K562 (cell line): Measurements from ENCODE around the gene TMEM88. TPM values are rescaled to one million over a fixed set of nuclear protein-coding genes. Genes with fewer than 3 reads are reported as not detected.

Experiments used
- ATAC-seq: fragments of 200-7000 bp; cut with Tn5 transposase; 3 replicates; pipeline ENCODE4 v1.9.1; 2020; ENCODE audit warnings: moderate library complexity
- BruUV-seq: library from RNA; stranded (reverse); fragments of 400-500 nt; replicated peaks from 2 replicates; lab custom pipeline; 2021; lab: Mats Ljungman, UMichigan
- CTCF ChIA-PET: fragments of 300-600 bp; formaldehyde crosslinking; extraction: SDS; loops from one replicate; lab custom pipeline; 2021; ENCODE audit warnings: low intra/inter-chr PET ratio; lab: Yijun Ruan, JAX
- POLR2A ChIA-PET: fragments of 300-600, 350-650 bp; sonication (Branson Sonifier 250); formaldehyde crosslinking; extraction: SDS; loops from one replicate; lab custom pipeline; 2021; ENCODE audit warnings: antibody characterized with exemption, inconsistent platforms; lab: Yijun Ruan, JAX
- DNase-seq, 4 experiments: peaks; one replicate each; pipeline versions ENCODE4 v3.0.0 to v3.0.0-alpha.2; 2011 to 2018; ENCODE audit warnings: low spot score in 3 of 4, mixed read lengths in 3 of 4; ENCODE audit errors: extremely low read depth in 1 of 4
- FAIRE-seq: peaks from 2 replicates; lab custom pipeline; 2011; peaks lifted over from hg19 to GRCh38; lab: Jason Lieb, UNC
- H2AFZ ChIP-seq: 2 replicates; pipeline ENCODE4 v1.6.0; 2011; ENCODE audit warnings: low read depth, low read length, control low read depth, inconsistent platforms
- H3K27ac ChIP-seq: fragments of 200-600 bp; 3 replicates; pipeline ENCODE4 v1.8.0; 2011; ENCODE audit warnings: low read depth, mild to moderate bottlenecking, control low read depth, inconsistent platforms, low read length, moderate library complexity, mixed read lengths; ENCODE audit errors: extremely low read depth
- H3K27me3 ChIP-seq, 2 experiments: fragments of 300-600 bp in 1 of 2; 2 replicates in 1 of 2; 3 replicates in 1 of 2; pipeline versions ENCODE4 v1.6.0 to v1.8.0; 2011; ENCODE audit warnings: inconsistent platforms in 2 of 2, low read length in 2 of 2, mild to moderate bottlenecking in 1 of 2, mixed read lengths in 1 of 2, moderate library complexity in 1 of 2; ENCODE audit not compliant: control insufficient read depth in 2 of 2, insufficient read depth in 2 of 2
- H3K36me3 ChIP-seq: fragments of 300-600 bp; 3 replicates; pipeline ENCODE4 v1.8.0; 2011; ENCODE audit warnings: mild to moderate bottlenecking, low read length, inconsistent platforms; ENCODE audit not compliant: control insufficient read depth, insufficient read depth
- H3K4me1 ChIP-seq, 2 experiments: fragments of 200-600 bp in 1 of 2; replicated peaks in 1 of 2; 2 replicates in 1 of 2; 3 replicates in 1 of 2; pipeline versions ENCODE4 v1.5.1 to v1.8.0; 2011; ENCODE audit warnings: inconsistent platforms in 2 of 2, low read length in 2 of 2, mild to moderate bottlenecking in 1 of 2, mixed read lengths in 1 of 2, moderate library complexity in 1 of 2; ENCODE audit not compliant: control insufficient read depth in 2 of 2, insufficient read depth in 2 of 2
- H3K4me2 ChIP-seq: 2 replicates; pipeline ENCODE4 v1.6.1; 2011; ENCODE audit warnings: low read length, control low read depth, inconsistent platforms, mixed read lengths; ENCODE audit not compliant: insufficient read depth
- H3K4me3 ChIP-seq: fragments of 200-600 bp; sonication (generic), shearing (Covaris generic); 2 replicates; pipeline ENCODE4 v1.5.1; 2016; ENCODE audit warnings: control low read depth, inconsistent platforms
- H3K79me2 ChIP-seq: fragments of 200-600 bp; 3 replicates; pipeline ENCODE4 v1.8.0; 2011; ENCODE audit warnings: low read length, inconsistent platforms; ENCODE audit not compliant: control insufficient read depth, insufficient read depth
- H3K9ac ChIP-seq, 2 experiments: 2 replicates each; pipeline versions ENCODE4 v1.6.0 to v1.6.1; 2011; ENCODE audit warnings: low read depth in 2 of 2, low read length in 2 of 2, control low read depth in 1 of 2, inconsistent platforms in 1 of 2, mild to moderate bottlenecking in 1 of 2, mixed read lengths in 1 of 2; ENCODE audit not compliant: insufficient read depth in 1 of 2
- H3K9me1 ChIP-seq: one replicate; pipeline ENCODE4 v1.6.0; 2011; ENCODE audit warnings: inconsistent platforms, mild to moderate bottlenecking, low read length, moderate library complexity; ENCODE audit not compliant: control insufficient read depth, insufficient read depth
- H3K9me3 ChIP-seq: replicated peaks from 2 replicates; pipeline ENCODE4 v1.5.1; 2011; ENCODE audit warnings: low read depth, low read length, inconsistent platforms; ENCODE audit not compliant: control insufficient read depth, insufficient read depth
- H4K20me1 ChIP-seq: replicated peaks from 2 replicates; pipeline ENCODE4 v1.6.1; 2011; ENCODE audit warnings: low read length, inconsistent platforms, mixed read lengths; ENCODE audit not compliant: control insufficient read depth, insufficient read depth
- BACH1 ChIP-seq: fragments of 200-800 bp; sonication (Bioruptor generic); IDR thresholded peaks from 2 replicates; pipeline ENCODE4 v1.6.1; 2016; ENCODE audit warnings: missing genetic modification characterization, missing compliant biosample characterization
- C11orf30 ChIP-seq: fragments of 450-650 bp; IDR thresholded peaks from 2 replicates; pipeline ENCODE4 v1.6.1; 2016; ENCODE audit warnings: low read depth, mild to moderate bottlenecking
- HDAC1 ChIP-seq, 2 experiments: fragments of 450-650 bp; IDR thresholded peaks; 2 replicates each; pipeline ENCODE4 v1.6.1; 2016 to 2017; ENCODE audit warnings: inconsistent platforms in 1 of 2, mild to moderate bottlenecking in 1 of 2, moderate library complexity in 1 of 2
- HDAC3 ChIP-seq: fragments of 450-650 bp; IDR thresholded peaks from 2 replicates; pipeline ENCODE4 v1.6.1; 2018; ENCODE audit warnings: borderline replicate concordance, mild to moderate bottlenecking, moderate library complexity; ENCODE audit not compliant: partially characterized antibody
- IRF2 ChIP-seq: sonication (generic); formaldehyde crosslinking; IDR thresholded peaks from 2 replicates; pipeline ENCODE4 v1.8.1; 2022; ENCODE audit warnings: mild to moderate bottlenecking, missing genetic modification reagents
- JUNB ChIP-seq: fragments of 450-650 bp; formaldehyde crosslinking; conservative IDR thresholded peaks from 2 replicates; pipeline ENCODE4 v1.4.0; 2020; ENCODE audit warnings: mild to moderate bottlenecking
- MBD2 ChIP-seq: sonication (generic); IDR thresholded peaks from 2 replicates; pipeline ENCODE4 v1.6.1; 2016; ENCODE audit warnings: low read depth, borderline replicate concordance
- NELFE ChIP-seq: IDR thresholded peaks from 2 replicates; pipeline ENCODE4 v1.6.1; 2011; ENCODE audit warnings: mild to moderate bottlenecking; ENCODE audit not compliant: insufficient read depth, insufficient read length
- OTX1 ChIP-seq: fragments of 450-650 bp; formaldehyde crosslinking; IDR thresholded peaks from 2 replicates; pipeline ENCODE4 v1.4.0; 2022; ENCODE audit warnings: mild to moderate bottlenecking
- PHF20 ChIP-seq: fragments of 450-650 bp; IDR thresholded peaks from 2 replicates; pipeline ENCODE4 v1.6.1; 2018; ENCODE audit not compliant: partially characterized antibody
- SAP30 ChIP-seq: fragments of 200-600 bp; sonication (generic); IDR thresholded peaks from 2 replicates; pipeline ENCODE4 v1.6.1; 2012; ENCODE audit warnings: borderline replicate concordance, low read depth, mild to moderate bottlenecking, moderate library complexity, low read length, control low read depth, inconsistent platforms; ENCODE audit not compliant: insufficient read depth, poor library complexity, severe bottlenecking
- TEAD1 ChIP-seq, 2 experiments: fragments of 450-650 bp in 1 of 2; sonication (generic) in 1 of 2; formaldehyde crosslinking; IDR thresholded peaks; 2 replicates each; pipeline versions ENCODE4 v1.4.0 to v1.8.0; 2020 to 2022; ENCODE audit warnings: mild to moderate bottlenecking in 2 of 2, missing genetic modification reagents in 1 of 2
- THRAP3 ChIP-seq: fragments of 450-650 bp; IDR thresholded peaks from 2 replicates; pipeline ENCODE4 v1.6.1; 2016; ENCODE audit warnings: mild to moderate bottlenecking, inconsistent platforms, borderline replicate concordance
- ZNF134 ChIP-seq: fragments of 250-450 bp; sonication (Bioruptor Pico); conservative IDR thresholded peaks from 2 replicates; pipeline ENCODE4 v1.4.0; 2020
- ZNF644 ChIP-seq: fragments of 200-800 bp; sonication (Bioruptor generic); IDR thresholded peaks from 2 replicates; pipeline ENCODE4 v1.6.1; 2016; ENCODE audit warnings: low read depth, missing genetic modification characterization, missing compliant biosample characterization
- WGBS: fragments of 100-300 bp; shearing (Covaris generic); methylation state at CpG from one replicate; pipeline ENCODE4 v1.1.6; 2016; ENCODE audit warnings: low coverage, mixed read lengths; ENCODE audit not compliant: insufficient coverage; ENCODE audit errors: missing lambda C conversion rate; 5-methylcytosine and 5-hydroxymethylcytosine counted together
- in situ Hi-C: fragments of 300-500 bp; cut with MboI; formaldehyde crosslinking; loops from 4 replicates; pipeline ENCODE4 v1.15.0; 2018; ENCODE audit warnings: inconsistent platforms, mixed read lengths
- intact Hi-C: fragments of 100-400 bp; cut with micrococcal nuclease; formaldehyde crosslinking; loops from 2 replicates; pipeline ENCODE4 v1.14.2; 2022
- polyA plus RNA-seq, 8 experiments: library from polyadenylated mRNA; depleted of rRNA in 4 of 8; stranded (reverse) in 5 of 8; unstranded in 3 of 8; fragments of >200 nt; fragmentation: Nextera tagmentation in 2 of 8; fragmentation: Illumina TruSeq in 1 of 8; extraction: Ambion mirVana in 2 of 8; extraction: Trizol in 1 of 8; gene quantifications; 2 replicates each; pipeline versions ENCODE4 v1.2.1 to v1.2.3, GENCODE V29; 2011 to 2014; ENCODE audit warnings: inconsistent platforms in 1 of 8, missing spikeins in 1 of 8
- total RNA-seq, 7 experiments: library from RNA; depleted of rRNA in 6 of 7; stranded (reverse); fragments of >200 nt in 6 of 7; fragmentation: Illumina TruSeq in 2 of 7; extraction: Trizol in 2 of 7; gene quantifications; 2 replicates each; pipeline versions ENCODE4 v1.2.1 to v1.2.3, GENCODE V29; 2011 to 2021; ENCODE audit warnings: low replicate concordance in 1 of 7
- TF ChIP-seq, protein P1 (sequence below), 2 experiments: fragments of 450-650 bp; conservative IDR thresholded peaks; 2 replicates each; pipeline ENCODE4 v1.6.1; 2017; ENCODE audit warnings: mild to moderate bottlenecking in 2 of 2, moderate library complexity in 2 of 2
- TF ChIP-seq, protein P2 (sequence below): IDR thresholded peaks from 2 replicates; pipeline ENCODE4 v1.6.1; 2011; ENCODE audit not compliant: insufficient read length; ENCODE audit errors: extremely low read depth
- TF ChIP-seq, protein P3 (sequence below): fragments of 450-650 bp; formaldehyde crosslinking; IDR thresholded peaks from 2 replicates; pipeline ENCODE4 v1.4.0; 2020; ENCODE audit warnings: mild to moderate bottlenecking

Gene TMEM88
- total and polyA plus RNA-seq, 9 of the 15 experiments (the other 6 are each of a cell fraction or from before 2014, with no cell fraction given), result 0.10 to 1.4 (median 0.36) TPM; not detected in 3

DNA sequence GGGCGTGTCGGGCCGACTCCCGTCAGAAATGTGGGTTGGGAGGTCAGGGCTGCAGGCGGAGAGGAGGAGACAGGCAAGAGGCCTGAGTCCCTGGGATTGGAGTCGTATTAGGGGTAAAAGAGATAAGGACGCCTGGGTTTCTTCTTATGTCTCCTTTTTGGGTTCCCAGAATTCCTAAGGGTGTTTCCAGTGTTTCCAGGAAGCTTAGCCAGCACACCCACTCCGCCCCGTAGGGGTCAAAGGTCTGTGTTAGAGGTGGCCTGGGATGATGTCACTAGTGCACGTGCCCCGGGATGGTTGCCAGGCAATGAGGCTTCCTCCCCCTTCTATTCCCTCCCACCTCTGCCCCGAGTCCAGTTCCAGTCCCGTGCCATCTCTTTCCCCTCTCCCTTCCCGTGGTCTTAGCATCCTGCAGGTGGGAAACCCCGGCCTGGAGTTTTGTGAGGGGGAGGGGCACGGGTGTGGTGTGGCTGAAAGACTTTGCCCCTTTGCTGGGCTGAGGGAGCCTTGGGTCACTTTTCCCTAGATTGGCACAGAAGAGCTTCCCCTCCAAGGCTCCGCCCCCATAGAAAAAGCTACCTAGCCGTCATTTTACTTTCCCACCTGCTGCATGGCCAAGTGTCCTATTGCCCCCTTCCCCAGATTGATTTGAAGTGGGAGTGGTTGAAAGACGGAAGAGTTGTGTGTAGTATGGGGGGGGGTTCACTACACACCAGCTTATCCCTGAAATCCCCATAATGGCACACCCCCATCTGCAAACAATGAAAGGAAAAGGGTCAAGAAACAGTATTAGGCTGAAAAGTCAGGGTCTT, 18.1 kb upstream of the TMEM88 start:
- H3K36me3 ChIP-seq, result peaks cover 10% of the 10 kb centered on the region; the same call in 2 of the 3 replicates
- peak overlapping the region; percentile 85 for H3K27ac ChIP-seq
- WGBS, result 0% methylated on average over 14 of the region's 19 CpGs
- H4K20me1 ChIP-seq, result no peaks in the 10 kb centered on the region; the same call in 1 of the 2 replicates
- no peaks in the 10 kb centered on the region for H3K9me3 ChIP-seq
- FAIRE-seq (peak; percentile 96), DNase-seq (peak; percentile 35 to 93 (median 63)), ATAC-seq (peak; percentile 16)
- no peaks in the 10 kb centered on the region for H3K27me3 ChIP-seq
- peak overlapping the region; percentile 88 for H3K4me2 ChIP-seq
- in situ Hi-C loops (no loop called here), intact Hi-C loops (loop anchor here (10.0 kb wide), 2 partner anchors 58 to 288 kb away; partner anchors contain the start of gene HES7)
- H3K9ac ChIP-seq, result peak overlapping the region; percentile 77 to 91
- BruUV-seq, result no TSS peak
- ChIA-PET CTCF (interaction anchor here (0.6 kb wide), 1 partner anchor 59 kb away, joined by 5 read pairs; no protein-coding TSS in a partner anchor), POLR2A (interaction anchor here (0.7 to 1.3 kb wide), 5 partner anchors 8 to 150 kb away, joined by 4 to 5 read pairs (median 4); partner anchors contain the start of gene TP53)
- H2AFZ ChIP-seq, result peak overlapping the region; percentile 74
- H3K79me2 ChIP-seq, result peaks cover 26% of the 10 kb centered on the region
- H3K4me3 ChIP-seq, result peak overlapping the region; percentile 65
- H3K4me1 ChIP-seq, result peaks cover 46 to 59% of the 10 kb centered on the region in 2 experiments
- H3K9me1 ChIP-seq, result no peaks in the 10 kb centered on the region
- TF ChIP-seq ZNF644 (tag) (no peak), TEAD1 (CRISPR knock-in tag; IDR thresholded peaks at IDR 0.05) (no peak), OTX1 (CRISPR knock-in tag) (no peak), HDAC1 (IDR thresholded peaks at IDR 0.05) (peak in 1 of 2 experiments; percentile 41; a peak in 1 of 4 replicates), PHF20 (no peak), HDAC3 (peak; percentile 92), NELFE (no peak), MBD2 (no peak), THRAP3 (0 out of 2 replicates have a peak, but pooled peaks have one; percentile 60), IRF2 (CRISPR knock-in tag) (no peak), ZNF134 (no peak), C11orf30 (peak; percentile 9; the same call in 1 of the 2 replicates), SAP30 (peak; percentile 23), JUNB (CRISPR knock-in tag) (no peak), BACH1 (tag) (no peak)
- TF ChIP-seq, protein P1, sequence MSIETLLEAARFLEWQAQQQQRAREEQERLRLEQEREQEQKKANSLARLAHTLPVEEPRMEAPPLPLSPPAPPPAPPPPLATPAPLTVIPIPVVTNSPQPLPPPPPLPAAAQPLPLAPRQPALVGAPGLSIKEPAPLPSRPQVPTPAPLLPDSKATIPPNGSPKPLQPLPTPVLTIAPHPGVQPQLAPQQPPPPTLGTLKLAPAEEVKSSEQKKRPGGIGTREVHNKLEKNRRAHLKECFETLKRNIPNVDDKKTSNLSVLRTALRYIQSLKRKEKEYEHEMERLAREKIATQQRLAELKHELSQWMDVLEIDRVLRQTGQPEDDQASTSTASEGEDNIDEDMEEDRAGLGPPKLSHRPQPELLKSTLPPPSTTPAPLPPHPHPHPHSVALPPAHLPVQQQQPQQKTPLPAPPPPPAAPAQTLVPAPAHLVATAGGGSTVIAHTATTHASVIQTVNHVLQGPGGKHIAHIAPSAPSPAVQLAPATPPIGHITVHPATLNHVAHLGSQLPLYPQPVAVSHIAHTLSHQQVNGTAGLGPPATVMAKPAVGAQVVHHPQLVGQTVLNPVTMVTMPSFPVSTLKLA (conservative IDR thresholded peaks at IDR 0.05), result peak; percentile 95 to 97
- TF ChIP-seq, protein P2, sequence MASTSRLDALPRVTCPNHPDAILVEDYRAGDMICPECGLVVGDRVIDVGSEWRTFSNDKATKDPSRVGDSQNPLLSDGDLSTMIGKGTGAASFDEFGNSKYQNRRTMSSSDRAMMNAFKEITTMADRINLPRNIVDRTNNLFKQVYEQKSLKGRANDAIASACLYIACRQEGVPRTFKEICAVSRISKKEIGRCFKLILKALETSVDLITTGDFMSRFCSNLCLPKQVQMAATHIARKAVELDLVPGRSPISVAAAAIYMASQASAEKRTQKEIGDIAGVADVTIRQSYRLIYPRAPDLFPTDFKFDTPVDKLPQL, result no peak
- TF ChIP-seq, protein P3, sequence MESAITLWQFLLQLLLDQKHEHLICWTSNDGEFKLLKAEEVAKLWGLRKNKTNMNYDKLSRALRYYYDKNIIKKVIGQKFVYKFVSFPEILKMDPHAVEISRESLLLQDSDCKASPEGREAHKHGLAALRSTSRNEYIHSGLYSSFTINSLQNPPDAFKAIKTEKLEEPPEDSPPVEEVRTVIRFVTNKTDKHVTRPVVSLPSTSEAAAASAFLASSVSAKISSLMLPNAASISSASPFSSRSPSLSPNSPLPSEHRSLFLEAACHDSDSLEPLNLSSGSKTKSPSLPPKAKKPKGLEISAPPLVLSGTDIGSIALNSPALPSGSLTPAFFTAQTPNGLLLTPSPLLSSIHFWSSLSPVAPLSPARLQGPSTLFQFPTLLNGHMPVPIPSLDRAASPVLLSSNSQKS (CRISPR knock-in tag), result no peak
